ENCODE measurements around the gene L1TD1.
"Not testable (repeated sequence)": the region's sequence is repeated elsewhere in the genome, so short reads cannot be mapped to it uniquely, and the experiment has no call there.

The L1TD1 gene

DNA sequence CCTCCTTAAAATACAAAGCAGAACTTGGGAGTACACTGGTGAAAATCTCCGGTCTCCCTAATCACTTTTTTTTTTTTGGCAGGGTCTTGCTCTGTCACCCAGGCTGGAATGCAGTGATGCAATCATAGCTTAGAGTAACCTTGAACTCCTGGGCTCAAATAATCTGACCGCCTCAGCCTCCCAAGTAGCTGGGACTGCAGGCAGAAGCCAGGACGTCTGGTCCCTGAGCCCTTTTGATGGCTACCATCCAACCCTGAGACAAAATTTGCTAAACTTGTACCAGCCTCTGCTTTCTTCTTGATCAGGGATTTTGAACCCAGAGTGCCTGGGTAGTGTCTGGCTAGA is 4.1 kb downstream of the L1TD1 start:
- no peak for DNase-seq

DNA sequence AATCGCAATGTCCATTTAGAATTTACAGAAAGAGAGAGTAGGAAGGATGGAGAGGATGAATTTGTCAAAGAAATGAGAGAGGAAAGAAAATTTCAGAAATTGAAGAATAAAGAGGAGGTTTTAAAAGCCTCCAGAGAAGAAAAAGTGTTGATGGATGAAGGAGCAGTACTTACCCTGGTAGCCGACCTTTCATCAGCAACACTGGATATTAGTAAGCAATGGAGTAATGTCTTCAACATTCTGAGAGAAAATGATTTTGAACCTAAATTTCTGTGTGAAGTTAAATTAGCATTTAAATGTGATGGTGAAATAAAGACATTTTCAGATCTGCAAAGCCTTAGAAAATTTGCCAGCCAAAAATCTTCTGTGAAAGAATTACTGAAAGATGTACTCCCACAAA is 12.5 kb downstream of the L1TD1 start:
- DNase-seq, result no peak

DNA sequence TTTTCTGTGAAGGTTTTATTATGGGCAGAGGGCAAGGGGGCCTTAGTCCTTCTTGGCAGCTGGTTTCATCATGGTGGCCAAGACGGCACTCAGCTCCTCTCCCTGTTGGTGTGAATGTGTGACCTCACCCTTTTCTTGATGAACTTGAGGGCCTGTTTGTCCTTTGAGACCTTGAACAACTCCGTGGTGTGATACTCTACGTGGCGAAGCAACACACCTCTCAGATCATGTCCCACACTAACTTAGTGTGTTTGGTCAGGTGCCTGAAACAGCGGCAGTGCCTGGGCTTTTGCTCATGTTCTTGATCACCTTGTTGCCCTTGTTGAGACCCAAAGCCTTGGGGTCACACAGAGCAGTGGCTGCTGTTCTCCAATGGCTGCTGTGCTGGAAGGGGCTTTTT is 13.4 kb downstream of the L1TD1 start:
- DNase-seq, result no peak

DNA sequence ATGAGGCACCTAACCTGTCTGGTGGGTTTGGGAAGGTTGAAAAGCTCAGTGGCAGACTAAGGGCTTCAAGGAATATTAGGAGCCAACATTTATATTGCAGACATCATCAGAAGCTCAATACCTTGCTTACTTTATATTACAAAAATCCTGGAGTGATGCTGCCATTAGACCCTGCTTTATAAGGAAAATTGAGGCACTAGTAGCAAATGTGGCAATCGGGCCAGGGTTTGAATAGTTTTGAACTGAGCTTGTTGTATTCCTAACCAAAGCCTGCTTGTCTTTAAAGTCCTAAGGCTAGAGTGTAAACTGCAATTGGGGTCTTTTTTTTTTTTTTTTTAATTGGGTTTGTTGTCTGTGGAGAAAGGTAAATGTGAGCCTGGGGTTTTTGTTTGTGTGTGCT is 14.3 kb downstream of the L1TD1 start:
- DNase-seq, result no peak

DNA sequence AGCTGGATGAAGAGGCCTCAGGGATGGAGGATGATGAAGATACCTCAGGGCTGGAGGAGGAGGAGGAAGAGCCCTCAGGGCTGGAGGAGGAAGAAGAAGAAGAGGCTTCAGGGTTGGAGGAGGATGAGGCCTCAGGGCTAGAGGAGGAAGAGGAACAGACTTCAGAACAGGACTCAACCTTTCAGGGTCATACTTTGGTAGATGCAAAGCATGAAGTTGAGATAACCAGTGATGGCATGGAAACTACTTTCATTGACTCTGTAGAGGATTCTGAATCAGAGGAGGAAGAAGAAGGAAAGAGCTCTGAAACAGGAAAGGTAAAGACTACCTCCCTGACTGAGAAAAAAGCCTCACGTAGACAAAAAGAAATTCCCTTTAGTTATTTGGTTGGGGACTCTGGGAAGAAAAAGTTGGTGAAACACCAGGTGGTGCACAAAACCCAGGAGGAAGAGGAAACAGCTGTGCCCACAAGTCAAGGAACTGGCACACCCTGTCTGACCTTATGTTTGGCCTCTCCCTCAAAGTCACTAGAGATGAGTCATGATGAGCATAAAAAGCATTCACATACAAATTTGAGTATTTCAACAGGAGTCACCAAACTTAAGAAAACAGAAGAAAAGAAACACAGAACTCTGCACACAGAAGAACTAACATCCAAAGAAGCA is 15.4 kb downstream of the L1TD1 start:
- no peak for DNase-seq

DNA sequence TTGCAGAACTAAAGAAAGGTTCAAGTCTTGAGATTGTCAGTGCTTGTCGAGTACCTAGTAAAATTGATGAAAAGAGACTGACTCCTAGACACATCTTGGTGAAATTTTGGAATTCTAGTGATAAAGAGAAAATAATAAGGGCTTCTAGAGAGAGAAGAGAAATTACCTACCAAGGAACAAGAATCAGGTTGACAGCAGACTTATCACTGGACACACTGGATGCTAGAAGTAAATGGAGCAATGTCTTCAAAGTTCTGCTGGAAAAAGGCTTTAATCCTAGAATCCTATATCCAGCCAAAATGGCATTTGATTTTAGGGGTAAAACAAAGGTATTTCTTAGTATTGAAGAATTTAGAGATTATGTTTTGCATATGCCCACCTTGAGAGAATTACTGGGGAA is 16.3 kb downstream of the L1TD1 start:
- DNase-seq, result no peak

DNA sequence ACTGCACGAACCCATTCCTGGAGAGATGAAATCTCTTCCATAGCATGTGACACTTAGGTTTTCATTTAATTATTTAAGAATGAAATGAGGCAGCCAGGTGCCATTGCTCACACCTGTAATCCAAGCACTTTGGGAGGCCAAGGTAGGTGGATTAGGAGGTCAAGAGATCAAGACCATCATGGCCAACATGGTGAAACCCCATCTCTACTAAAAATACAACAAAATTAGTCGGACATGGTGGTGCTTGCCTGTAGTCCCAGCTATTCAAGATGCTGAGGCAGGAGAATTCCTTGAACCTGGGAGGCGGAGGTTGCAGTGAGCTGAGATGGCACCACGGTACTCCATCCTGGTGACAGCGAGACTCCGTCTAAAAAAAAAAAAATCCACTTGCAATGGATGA is 17.8 kb downstream of the L1TD1 start:
- DNase-seq, result no peak

DNA sequence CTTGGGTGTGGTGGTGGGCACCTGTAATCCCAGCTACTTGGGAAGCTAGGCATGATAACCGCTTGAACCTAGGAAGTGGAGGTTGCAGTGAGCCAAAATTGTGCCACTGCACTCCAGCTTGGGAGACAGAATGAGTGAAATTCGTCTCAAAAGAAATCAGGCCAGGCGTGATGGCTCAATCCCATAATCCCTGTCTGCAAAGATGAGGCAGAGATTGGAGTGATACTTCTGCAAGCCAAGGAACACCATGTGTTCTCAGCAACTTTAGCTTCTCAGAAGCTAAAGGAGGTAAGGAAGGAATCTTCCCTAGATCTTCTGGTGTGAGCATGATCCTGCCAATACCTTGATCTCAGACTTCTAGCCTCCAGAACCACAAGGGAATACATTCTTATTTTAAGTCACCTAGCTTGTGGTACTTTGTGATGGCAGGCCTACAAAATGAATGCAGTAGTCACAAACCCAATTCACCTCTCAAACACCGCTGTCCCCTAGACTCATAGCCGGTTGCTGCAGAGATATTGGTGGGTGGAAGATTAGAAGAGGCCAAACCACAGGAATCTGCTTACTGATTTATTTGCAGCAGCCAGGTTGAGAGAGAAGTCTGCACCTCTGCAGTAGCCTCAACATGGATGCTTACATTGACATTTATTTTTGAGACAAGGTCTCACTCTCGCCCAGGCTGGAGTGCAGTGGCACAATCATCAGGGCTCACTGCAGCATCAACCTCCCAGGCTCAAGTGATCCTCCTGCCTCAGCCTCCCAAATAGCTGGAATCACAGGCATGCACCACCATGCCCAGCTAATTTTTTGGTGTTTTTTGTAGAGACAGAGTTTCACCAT is 18.6 kb downstream of the L1TD1 start:
- DNase-seq, result no peak

DNA sequence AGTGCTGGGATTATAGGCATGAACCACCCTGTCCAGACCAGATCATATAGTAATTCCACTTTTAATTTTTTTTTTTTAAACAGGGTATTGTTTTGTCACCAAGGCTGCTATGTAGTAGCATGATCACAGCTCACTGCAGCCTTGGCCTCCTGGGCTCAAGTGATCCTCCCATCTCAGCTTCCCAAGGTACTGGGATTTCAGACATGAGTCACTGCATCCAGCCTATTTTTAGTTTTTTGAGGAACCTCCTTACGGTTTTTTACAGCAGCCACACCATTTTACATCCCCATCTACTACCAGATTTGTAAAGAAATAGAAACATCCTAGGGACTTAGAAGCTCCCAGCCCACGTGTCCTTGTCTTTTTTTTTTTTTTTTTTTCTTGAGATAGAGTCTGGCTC is 24.0 kb downstream of the L1TD1 start:
- DNase-seq, result no peak

DNA sequence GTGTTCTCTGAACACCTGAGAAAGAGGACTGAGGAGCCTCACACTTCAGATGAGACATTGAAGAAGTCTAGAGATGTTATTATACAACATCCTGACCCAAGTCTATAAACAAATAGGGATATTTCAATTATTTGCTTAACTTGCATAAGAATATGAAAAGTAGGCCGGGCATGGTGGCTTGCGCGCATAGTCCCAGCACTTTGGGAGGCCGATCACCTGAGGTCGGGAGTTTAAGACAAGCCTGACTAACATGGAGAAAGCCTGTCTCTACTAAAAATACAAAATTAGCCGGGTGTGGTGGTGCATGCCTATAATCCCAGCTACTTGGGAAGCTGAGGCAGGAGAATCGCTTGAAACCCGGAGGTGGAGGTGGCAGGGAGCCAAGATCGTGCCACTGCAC is 25.8 kb downstream of the L1TD1 start:
- DNase-seq, result not testable (repeated sequence)

DNA sequence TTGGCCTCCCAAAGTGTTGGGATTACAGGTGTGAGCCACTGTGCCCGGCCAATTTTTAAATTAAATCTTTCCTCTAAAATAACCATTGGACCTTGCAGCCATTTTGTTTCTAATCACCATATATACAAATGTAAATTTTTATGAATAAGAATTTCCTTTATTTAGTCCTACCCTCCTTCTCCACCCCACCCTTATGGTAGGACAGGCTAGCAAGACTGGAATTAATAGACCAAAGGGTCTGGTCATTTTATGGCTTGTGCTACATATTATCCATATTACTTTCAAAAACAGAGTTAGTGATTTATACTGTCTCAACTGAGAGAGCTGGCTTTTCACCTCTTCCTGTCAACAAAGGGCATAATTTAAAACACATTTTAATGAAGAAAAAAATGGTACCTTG is 26.5 kb downstream of the L1TD1 start:
- no peak for DNase-seq

DNA sequence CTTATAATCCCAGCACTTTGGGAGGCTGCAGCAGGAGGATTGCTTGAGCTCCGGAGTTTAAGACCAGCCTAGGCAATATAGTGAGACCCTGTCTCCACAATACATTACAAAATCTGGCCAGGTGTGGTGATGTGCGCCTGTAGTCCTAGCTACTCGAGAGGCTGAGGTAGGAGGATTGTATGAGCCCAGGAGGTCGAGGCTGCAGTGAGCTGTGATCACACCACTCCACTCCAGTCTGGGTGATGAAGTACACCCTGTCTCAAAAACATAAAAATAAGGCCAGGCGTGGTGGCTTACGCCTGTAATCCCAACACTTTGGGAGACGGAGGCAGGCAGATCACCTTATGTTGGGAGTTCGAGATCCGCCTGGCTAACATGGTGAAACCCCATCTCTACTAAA is 27.7 kb downstream of the L1TD1 start:
- no peak for DNase-seq

DNA sequence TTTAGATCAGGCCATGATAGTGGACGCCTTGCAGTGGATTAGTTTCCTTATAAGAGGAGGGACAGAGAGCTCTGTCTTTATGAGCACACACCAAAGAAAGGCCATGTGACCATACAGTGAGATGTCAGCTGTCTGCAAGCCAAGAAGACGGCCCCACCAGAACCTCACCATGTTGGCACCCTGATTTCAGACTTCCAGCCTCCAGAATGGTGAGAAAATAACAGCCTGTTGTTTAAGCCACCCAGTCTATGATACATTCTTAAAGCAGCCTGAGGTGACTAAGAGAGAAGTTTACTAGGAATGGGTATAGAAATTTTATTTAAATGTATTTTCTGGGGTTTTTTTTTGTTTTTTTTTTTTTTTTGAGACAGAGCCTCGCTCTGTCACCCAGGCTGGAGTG is 29.5 kb downstream of the L1TD1 start:
- no peak for DNase-seq

DNA sequence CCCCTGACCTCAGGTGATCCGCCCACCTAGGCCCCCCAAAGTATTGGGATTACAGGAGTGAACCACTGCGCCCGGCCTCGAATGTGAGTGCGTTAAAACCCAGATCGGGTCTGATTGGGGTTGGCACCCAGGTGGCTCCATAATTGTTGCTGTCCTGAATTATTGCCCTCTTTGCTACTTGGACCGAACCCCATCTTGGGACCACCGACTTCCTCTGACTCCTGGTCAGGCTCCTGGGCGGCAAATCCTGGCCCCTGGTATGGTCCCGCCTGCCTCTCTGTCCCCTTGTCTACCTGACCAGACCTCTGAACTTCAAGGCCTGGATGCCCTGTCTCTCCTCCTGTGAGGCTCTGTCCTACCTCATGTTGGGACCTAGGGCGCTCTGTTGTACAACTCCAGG is 32.8 kb downstream of the L1TD1 start:
- no peak for DNase-seq

DNA sequence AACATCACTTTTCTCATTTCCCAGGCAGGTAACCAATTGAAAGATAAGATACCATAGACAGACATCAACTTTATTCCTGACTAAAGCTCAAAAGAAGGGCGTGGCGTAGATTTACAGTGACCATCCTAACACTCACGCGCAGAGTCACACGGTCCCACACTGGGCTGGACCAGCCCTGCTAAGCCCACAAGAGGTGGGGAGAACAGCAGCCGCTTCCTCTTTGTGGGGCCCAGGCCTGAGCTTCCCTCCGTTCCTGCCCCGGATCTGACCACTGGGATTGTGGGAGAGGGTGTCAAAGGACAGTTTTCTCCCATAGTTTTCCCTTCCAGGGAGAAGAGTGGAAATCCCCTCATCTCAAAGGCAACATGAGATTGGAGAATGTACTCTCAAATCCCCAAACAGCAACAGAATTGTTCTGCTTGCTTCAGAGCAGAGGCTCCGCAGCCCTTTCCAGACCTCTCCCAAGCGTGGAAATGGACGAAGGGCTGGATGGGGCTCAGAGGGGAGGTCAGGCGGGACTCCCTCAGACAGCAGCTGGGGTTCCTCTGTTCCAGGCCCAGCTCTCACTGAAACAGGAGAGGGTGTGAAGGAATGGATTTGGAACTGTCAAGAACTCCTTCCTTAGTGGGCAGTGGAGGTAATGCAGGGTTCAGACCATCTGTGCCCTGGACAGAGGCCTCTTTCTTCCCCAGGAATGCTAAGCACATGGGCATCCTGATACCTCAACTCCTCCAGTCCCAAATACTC is 33.7 kb downstream of the L1TD1 start:
- DNase-seq, result no peak

DNA sequence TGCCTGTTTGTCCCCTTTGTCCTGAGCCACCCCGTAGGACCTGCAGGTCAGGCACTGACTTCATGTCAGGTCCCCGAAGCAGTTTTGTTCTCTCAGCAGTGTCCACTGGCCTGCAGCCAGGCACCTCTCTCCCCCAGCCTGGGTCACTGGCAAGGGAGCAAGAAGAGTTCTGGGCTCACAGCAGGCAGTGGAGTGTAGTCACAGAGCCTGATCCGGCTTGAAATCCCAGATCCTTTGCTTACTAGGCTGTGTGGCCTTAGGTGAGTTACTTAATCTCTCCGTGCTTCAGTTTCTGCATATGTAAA is 34.2 kb downstream of the L1TD1 start:
- DNase-seq, result no peak

DNA sequence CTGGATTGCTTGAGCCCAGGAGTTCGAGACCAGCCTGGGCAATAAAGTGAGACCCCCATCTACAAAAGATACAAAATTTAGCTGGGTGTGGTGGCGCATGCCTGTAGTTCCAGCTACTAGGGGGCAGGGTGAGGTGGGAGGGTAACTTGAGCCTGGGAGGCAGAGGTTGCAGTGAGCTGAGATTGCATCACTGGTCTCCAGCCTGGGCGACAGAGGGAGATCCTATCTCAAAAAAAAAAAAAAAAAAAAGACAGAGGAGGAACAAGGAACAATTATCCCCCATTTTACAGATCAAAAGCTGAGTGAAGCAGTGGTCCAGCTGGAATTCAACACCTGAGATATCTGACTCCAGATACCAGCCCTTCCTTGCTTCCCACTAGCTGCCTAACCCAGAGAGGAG is 34.8 kb downstream of the L1TD1 start:
- DNase-seq, result no peak

DNA sequence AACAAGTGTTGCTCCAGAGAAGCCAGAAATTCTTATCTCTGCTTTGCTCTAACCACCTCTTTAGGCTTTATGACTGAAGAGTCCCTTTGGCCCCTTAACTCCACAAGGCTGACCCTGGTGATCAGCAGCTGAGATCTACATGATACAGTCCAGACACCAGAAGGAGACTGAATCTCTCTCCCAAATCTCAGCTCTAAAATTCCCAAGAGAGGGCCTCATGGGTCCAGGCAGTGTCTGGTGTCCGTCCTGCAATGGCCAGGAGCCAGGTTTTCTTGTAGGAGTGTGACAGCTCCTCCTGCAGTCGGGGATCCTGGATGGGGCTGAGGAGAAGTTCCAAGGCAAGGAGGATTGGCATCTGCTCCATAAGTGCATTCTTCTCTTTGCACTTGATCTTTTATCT is 35.3 kb downstream of the L1TD1 start:
- DNase-seq, result no peak

DNA sequence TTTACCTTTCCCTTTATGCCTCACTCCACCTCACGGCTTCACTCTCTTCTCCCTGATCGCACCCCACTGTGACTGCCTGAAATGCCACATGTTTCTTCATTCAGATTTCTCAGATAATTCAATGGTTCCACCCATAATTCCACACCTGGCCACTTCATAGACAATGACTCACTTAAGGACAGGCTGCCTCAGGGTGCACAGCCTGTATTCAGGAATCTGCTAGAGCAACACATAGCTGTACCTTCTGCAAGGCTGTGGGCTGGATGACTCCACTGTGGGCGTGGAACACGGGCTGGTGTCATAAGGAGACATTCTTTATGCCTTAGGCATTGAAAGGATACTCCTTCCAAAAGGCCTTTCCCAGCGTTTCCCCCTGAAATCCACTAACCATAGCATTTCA is 36.1 kb downstream of the L1TD1 start:
- peak; percentile 37 for DNase-seq

DNA sequence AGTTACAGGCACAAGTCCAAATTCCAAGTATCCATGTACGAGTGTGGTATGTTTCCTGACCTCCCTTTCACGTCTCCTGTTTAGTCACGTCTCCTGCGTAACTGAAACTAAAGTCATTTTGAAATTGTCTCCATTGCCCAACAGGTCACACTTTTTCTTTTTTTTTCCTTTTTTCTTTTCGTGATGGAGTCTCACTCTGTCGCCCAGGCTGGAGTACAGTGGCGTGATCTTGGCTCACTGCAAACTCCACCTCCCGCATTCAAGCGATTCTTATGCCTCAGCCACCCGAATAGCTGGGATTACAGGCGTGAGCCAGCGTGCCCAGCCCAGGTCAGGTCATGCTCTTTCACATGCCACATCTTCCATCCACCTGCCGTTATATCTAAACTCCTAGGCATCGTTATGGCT is 38.2 kb downstream of the L1TD1 start:
- DNase-seq, result no peak

DNA sequence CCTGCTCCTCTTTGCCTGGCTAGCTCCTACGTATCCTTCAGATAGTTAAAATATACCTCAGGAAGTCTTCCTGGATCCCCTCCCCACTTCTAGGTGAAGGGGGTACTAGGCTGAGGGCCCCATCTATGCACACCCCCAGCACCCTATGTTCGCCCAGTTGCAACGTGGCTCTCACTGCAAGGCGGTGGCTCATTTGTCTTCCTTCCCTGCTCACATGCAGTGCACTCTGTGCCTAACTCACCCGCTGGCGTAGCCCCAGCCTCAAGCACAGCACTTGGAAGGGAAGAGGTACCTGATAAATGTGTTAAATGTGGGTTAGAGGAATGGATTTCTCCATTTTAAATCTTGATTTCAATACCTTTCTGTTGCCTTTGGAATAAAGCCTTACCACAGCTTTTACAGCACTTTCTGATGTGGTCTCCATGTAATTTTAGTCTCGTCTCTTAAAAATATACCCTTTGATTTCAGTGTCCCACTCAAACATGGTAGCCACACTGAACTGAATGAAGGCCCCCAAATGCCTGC is 39.3 kb downstream of the L1TD1 start:
- DNase-seq, result no peak

DNA sequence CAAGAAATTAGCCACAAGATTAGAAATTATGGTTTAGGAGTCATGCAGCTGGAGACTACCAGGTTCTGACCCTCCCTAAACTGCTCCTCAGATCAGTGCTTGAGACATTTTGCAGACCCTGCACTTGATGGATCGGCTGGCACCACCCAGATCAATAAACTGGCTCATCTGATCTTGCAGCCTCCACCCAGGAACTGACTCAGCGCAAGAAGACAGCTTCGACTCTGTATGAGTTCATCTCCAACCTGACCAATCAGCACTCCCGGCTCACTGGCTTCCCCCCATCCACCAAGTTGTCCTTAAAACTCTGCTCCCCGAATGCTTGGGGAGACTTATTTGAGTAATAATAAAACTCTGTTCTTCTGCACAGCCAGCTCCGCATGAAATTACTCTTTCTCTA is 40.0 kb downstream of the L1TD1 start:
- no peak for DNase-seq

DNA sequence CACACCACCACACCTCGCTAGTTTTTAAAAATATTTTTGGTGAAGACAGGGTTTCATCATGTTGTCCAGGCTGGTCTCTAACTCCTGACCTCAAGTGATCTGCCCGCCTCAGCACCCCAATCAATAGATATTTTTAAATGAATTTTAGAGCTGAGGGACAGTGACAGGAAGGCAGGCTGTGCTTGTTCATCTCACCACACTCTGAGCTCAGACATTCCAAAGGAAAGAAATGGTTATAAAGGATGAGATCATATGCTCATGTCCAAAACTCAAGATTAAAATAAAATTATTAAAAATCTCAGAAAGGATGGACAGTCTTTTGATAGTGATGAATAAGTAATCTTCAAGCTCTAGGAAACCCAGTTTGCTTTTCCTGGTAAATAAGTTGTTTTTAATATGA is 40.9 kb downstream of the L1TD1 start:
- no peak for DNase-seq

DNA sequence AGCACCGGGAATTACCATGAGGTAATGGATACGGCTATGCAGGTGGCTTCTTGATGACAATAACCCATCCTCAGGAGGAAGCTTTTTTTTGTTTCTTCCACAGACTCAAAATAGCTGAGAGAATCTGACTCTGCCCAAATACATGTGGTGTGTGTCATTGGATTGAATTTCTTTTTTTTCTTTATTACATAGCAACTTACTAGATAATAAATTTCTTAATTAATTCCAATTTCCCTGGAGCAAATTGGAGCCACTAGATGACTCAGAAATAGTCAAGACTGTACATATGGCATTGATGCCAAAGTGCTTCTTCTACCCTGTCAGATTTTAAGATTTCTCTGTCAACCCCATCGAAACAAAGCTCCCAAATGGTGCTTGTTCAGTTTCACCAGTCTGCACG is 42.7 kb downstream of the L1TD1 start:
- no peak for DNase-seq
